Cardiac fibroblast (primary cell): ENCODE data around the gene CNTNAP2.

ENCODE experiments used
- DNase-seq, 2 donors: peaks; one replicate each; pipeline versions ENCODE4 v3.0.0 to v3.0.0-alpha.2; 2010; ENCODE audit warnings: low read depth in 2 of 2
- H3K4me3 ChIP-seq, 2 donors: replicated peaks in 1 of 2; 1 replicate in 1 of 2; 2 replicates in 1 of 2; pipeline ENCODE4 v1.5.1; 2011; ENCODE audit warnings: low read depth in 2 of 2, low read length in 2 of 2, mild to moderate bottlenecking in 2 of 2, moderate library complexity in 1 of 2
- CTCF ChIP-seq: IDR thresholded peaks from one replicate; pipeline ENCODE4 v1.5.1; 2011; ENCODE audit warnings: low read depth, mild to moderate bottlenecking, low read length, inconsistent platforms

The CNTNAP2 gene

GRCh38 chr7:147912946-147913638 lies 1796.5 kb downstream of the CNTNAP2 start:
- H3K4me3 ChIP-seq, result no peak overlapping the region
- TF ChIP-seq CTCF, result no peak
- DNase-seq, result no peak

GRCh38 chr7:147915781-147916180 lies 1799.2 kb downstream of the CNTNAP2 start:
- no peak overlapping the region for H3K4me3 ChIP-seq
- no peak for TF ChIP-seq CTCF
- no peak for DNase-seq

- no peak for TF ChIP-seq CTCF
- H3K4me3 ChIP-seq, result no peak overlapping the region
- DNase-seq, result no peak
These were observed 1800.0 kb downstream of the CNTNAP2 start for GRCh38 chr7:147916573-147916972.

GRCh38 chr7:147923841-147924240 lies 1807.2 kb downstream of the CNTNAP2 start:
- TF ChIP-seq CTCF, result no peak
- no peak overlapping the region for H3K4me3 ChIP-seq
- DNase-seq, result no peak

GRCh38 chr7:147937428-147937827 lies 1820.8 kb downstream of the CNTNAP2 start:
- no peak for DNase-seq
- no peak for TF ChIP-seq CTCF
- no peak overlapping the region for H3K4me3 ChIP-seq

GRCh38 chr7:147941381-147941780 lies 1824.8 kb downstream of the CNTNAP2 start:
- no peak for DNase-seq
- no peak for TF ChIP-seq CTCF
- no peak overlapping the region for H3K4me3 ChIP-seq

GRCh38 chr7:147944321-147944720 lies 1827.7 kb downstream of the CNTNAP2 start:
- no peak for TF ChIP-seq CTCF
- H3K4me3 ChIP-seq, result no peak overlapping the region
- no peak for DNase-seq
